PC-9 (cell line): ENCODE measurements around the gene TAF6. TPM values are rescaled to one million over a fixed set of nuclear protein-coding genes. Genes with fewer than 3 reads are reported as not detected.
A peak's percentile ranks its signal among the peaks of the same experiment; 100 is the strongest.

ENCODE experiments used
- BruUV-seq: library from RNA; stranded (reverse); fragments of 400-500 nt; replicated peaks from 2 replicates; lab custom pipeline; 2021; lab: Mats Ljungman, UMichigan
- CTCF ChIA-PET: fragments of 300-600 bp; sonication (Branson Sonifier 250); formaldehyde crosslinking; loops from one replicate; lab custom pipeline; 2022; ENCODE audit warnings: antibody characterized with exemption; lab: Charles Lee
- POLR2A ChIA-PET: fragments of 300-600 bp; sonication (Branson Sonifier 250); formaldehyde crosslinking; loops from one replicate; lab custom pipeline; 2022; ENCODE audit warnings: antibody characterized with exemption; ENCODE audit not compliant: unreplicated experiment; lab: Charles Lee
- DNase-seq, 2 experiments: peaks; one replicate each; pipeline versions ENCODE4 v3.0.0 to v3.0.0-alpha.2; 2015 to 2022; ENCODE audit warnings: mixed read lengths in 1 of 2
- H2AFZ ChIP-seq: fragments of 200-600 bp; sonication (generic); 2 replicates; pipeline ENCODE4 v1.8.1; 2017; ENCODE audit warnings: antibody characterized with exemption
- H3F3A ChIP-seq: fragments of 200-600 bp; sonication (generic); 2 replicates; pipeline ENCODE4 v1.8.1; 2017; ENCODE audit warnings: antibody characterized with exemption, mild to moderate bottlenecking, low read depth; ENCODE audit not compliant: insufficient read depth
- H3K27ac ChIP-seq: fragments of 200-600 bp; sonication (generic); 2 replicates; pipeline ENCODE4 v1.6.1; 2016; ENCODE audit warnings: mixed run types
- H3K27me3 ChIP-seq: fragments of 200-600 bp; sonication (generic); 2 replicates; pipeline ENCODE4 v1.6.1; 2016; ENCODE audit warnings: low read depth, mixed run types; ENCODE audit not compliant: insufficient read depth
- H3K36me3 ChIP-seq: fragments of 200-600 bp; sonication (generic); 2 replicates; pipeline ENCODE4 v1.6.1; 2016; ENCODE audit warnings: low read depth, mixed run types
- H3K4me1 ChIP-seq: fragments of 200-600 bp; sonication (generic); replicated peaks from 2 replicates; pipeline ENCODE4 v1.6.1; 2016; ENCODE audit warnings: mixed run types; ENCODE audit not compliant: insufficient read depth
- H3K4me2 ChIP-seq: fragments of 200-600 bp; sonication (generic); 2 replicates; pipeline ENCODE4 v1.6.1; 2017; ENCODE audit warnings: mixed run types
- H3K4me3 ChIP-seq: fragments of 200-600 bp; sonication (generic); 2 replicates; pipeline ENCODE4 v1.6.1; 2016; ENCODE audit warnings: mixed run types
- H3K79me2 ChIP-seq: fragments of 200-600 bp; sonication (generic); 2 replicates; pipeline ENCODE4 v1.6.1; 2017; ENCODE audit warnings: low read depth, mixed run types
- H3K9me2 ChIP-seq: fragments of 200-600 bp; sonication (generic); 2 replicates; pipeline ENCODE4 v1.8.1; 2017; ENCODE audit warnings: mild to moderate bottlenecking; ENCODE audit not compliant: insufficient read depth
- H3K9me3 ChIP-seq: fragments of 200-600 bp; sonication (generic); 2 replicates; pipeline ENCODE4 v1.8.1; 2016; ENCODE audit warnings: low read depth; ENCODE audit not compliant: insufficient read depth
- H4K20me1 ChIP-seq: fragments of 200-600 bp; sonication (generic); 2 replicates; pipeline ENCODE4 v1.8.1; 2017; ENCODE audit not compliant: insufficient read depth
- CTCF ChIP-seq: fragments of 200-600 bp; sonication (generic); conservative IDR thresholded peaks from 2 replicates; pipeline ENCODE4 v1.6.1; 2017; ENCODE audit warnings: mixed run types, antibody characterized with exemption, mild to moderate bottlenecking, moderate library complexity
- EZH2 ChIP-seq: fragments of 200-600 bp; sonication (generic); IDR thresholded peaks from 2 replicates; pipeline ENCODE4 v1.8.0; 2017; ENCODE audit warnings: antibody characterized with exemption, low read depth
- intact Hi-C: fragments of 100-400 bp; cut with micrococcal nuclease; formaldehyde crosslinking; loops from one replicate; pipeline ENCODE4 v1.10.0; 2022; ENCODE audit not compliant: unreplicated experiment
- total RNA-seq: library from RNA; stranded (reverse); gene quantifications from 2 replicates; pipeline ENCODE4 v1.2.3, GENCODE V29; 2021

The TAF6 gene
- total RNA-seq, 1 experiment from 2014 or later, result 91.4 TPM

- H3K9me3 ChIP-seq, result no peaks in the 10 kb centered on the region
- H3K27ac ChIP-seq, result peak within 1 kb of the TSS; percentile 62
- ChIA-PET POLR2A (interaction anchor here (0.5 kb wide), 1 partner anchor 71 kb away, joined by 4 read pairs; no protein-coding TSS in a partner anchor), CTCF (interaction anchor here (0.5 kb wide), 1 partner anchor 45 kb away, joined by 5 read pairs; no protein-coding TSS in a partner anchor)
- peaks cover 3% of the 10 kb centered on the region; the same call in 1 of the 2 replicates for H3K36me3 ChIP-seq
- H3K27me3 ChIP-seq, result no peaks in the 10 kb centered on the region
- H4K20me1 ChIP-seq, result 0 out of 2 replicates have a peak, but pooled peaks cover 7% of the 10 kb centered on the region
- H3K79me2 ChIP-seq, result peaks cover 7% of the 10 kb centered on the region; the same call in 1 of the 2 replicates
- H3K4me1 ChIP-seq, result peaks cover 26% of the 10 kb centered on the region
- H3K4me2 ChIP-seq, result peak within 1 kb of the TSS; percentile 97
- TF ChIP-seq CTCF (no peak), EZH2 (no peak)
- H2AFZ ChIP-seq, result peak within 1 kb of the TSS; percentile 87
- intact Hi-C loops, result no loop called here
- H3K9me2 ChIP-seq, result no peaks in the 10 kb centered on the region
- H3K4me3 ChIP-seq, result peak within 1 kb of the TSS; percentile 86
- DNase-seq, result peak; percentile 52 to 86
- H3F3A ChIP-seq, result peaks cover 57% of the 10 kb centered on the region
- BruUV-seq, result TSS peak; percentile 39
Observed at GRCh38 chr7:100088621-100089457, 30.3 kb downstream of the TAF6 start, which contains the start of gene COPS6. Gene COPS6 (plus strand): TSS chr7:100088969. CDS start chr7:100088991, 22 bp downstream.

GRCh38 chr7:100088095-100088620 is 31.0 kb downstream of the TAF6 start:
- Histone ChIP-seq H3K4me3 (peak overlapping the region; percentile 86), H3K36me3 (no peaks in the 10 kb centered on the region), H3K4me1 (peaks cover 26% of the 10 kb centered on the region), H3K27me3 (no peaks in the 10 kb centered on the region), H3K9me3 (no peaks in the 10 kb centered on the region), H3F3A (peaks cover 54% of the 10 kb centered on the region), H4K20me1 (0 out of 2 replicates have a peak, but pooled peaks cover 6% of the 10 kb centered on the region), H3K27ac (peak overlapping the region; percentile 62), H3K79me2 (peaks cover 7% of the 10 kb centered on the region; the same call in 1 of the 2 replicates), H3K4me2 (peak overlapping the region; percentile 97), H3K9me2 (no peaks in the 10 kb centered on the region), H2AFZ (peak overlapping the region; percentile 87)
- TSS peak; percentile 64 for BruUV-seq
- no peak for DNase-seq
- TF ChIP-seq EZH2 (no peak), CTCF (no peak)
- intact Hi-C loops, result no loop called here
- ChIA-PET CTCF (interaction anchor here (0.5 kb wide), 1 partner anchor 46 kb away, joined by 5 read pairs; no protein-coding TSS in a partner anchor), POLR2A (no interaction called here)

- Histone ChIP-seq H3K36me3 (no peaks in the 10 kb centered on the region), H3K4me2 (peak overlapping the region; percentile 4; the same call in 1 of the 2 replicates), H2AFZ (0 out of 2 replicates have a peak overlapping the region, but pooled peaks have one; percentile 44), H3F3A (peaks cover 51% of the 10 kb centered on the region), H3K9me2 (no peaks in the 10 kb centered on the region), H3K79me2 (peaks cover 7% of the 10 kb centered on the region; the same call in 1 of the 2 replicates), H3K27ac (0 out of 2 replicates have a peak overlapping the region, but pooled peaks have one; percentile 25), H3K4me3 (no peak overlapping the region), H4K20me1 (no peaks in the 10 kb centered on the region), H3K9me3 (no peaks in the 10 kb centered on the region), H3K27me3 (no peaks in the 10 kb centered on the region), H3K4me1 (peaks cover 32% of the 10 kb centered on the region)
- peak in 1 of 2 experiments; percentile 79 for DNase-seq
- intact Hi-C loops, result no loop called here
- TF ChIP-seq CTCF, result no peak
- TF ChIP-seq EZH2, result no peak
- no TSS peak for BruUV-seq
- POLR2A ChIA-PET, result interaction anchor here (0.6 kb wide), 1 partner anchor 324 kb away, joined by 6 read pairs; no protein-coding TSS in a partner anchor
- CTCF ChIA-PET, result interaction anchor here (0.6 kb wide), 1 partner anchor 91 kb away, joined by 7 read pairs; no protein-coding TSS in a partner anchor
Observed at GRCh38 chr7:100087055-100087750, 32.0 kb downstream of the TAF6 start.
